ENCODE results near the gene CACNG6.
"Not testable (repeated sequence)": the region's sequence is repeated elsewhere in the genome, so short reads cannot be mapped to it uniquely, and the experiment has no call there.

The CACNG6 gene

GRCh38 chr19:53991224-53992113, at the start of gene CACNG6:
Gene CACNG6 (plus strand): TSS chr19:53991637. CDS start chr19:53992878, 1,241 bp downstream.
- DNase-seq: no peak

- no peak for DNase-seq
Measured at GRCh38 chr19:53942001-53942786, 49.2 kb upstream of the CACNG6 start.

GRCh38 chr19:53944416-53944815, 47.0 kb upstream of the CACNG6 start:
- no peak for DNase-seq

GRCh38 chr19:53944933-53945332, 46.5 kb upstream of the CACNG6 start:
- DNase-seq: no peak

- no peak for DNase-seq
Measured at GRCh38 chr19:53945441-53945840, 46.0 kb upstream of the CACNG6 start.

GRCh38 chr19:53945998-53946397, 45.4 kb upstream of the CACNG6 start:
- DNase-seq: no peak

- DNase-seq: no peak
Measured at GRCh38 chr19:53947624-53948023, 43.8 kb upstream of the CACNG6 start.

GRCh38 chr19:53948611-53949010, 42.8 kb upstream of the CACNG6 start:
- not testable (repeated sequence) for DNase-seq

GRCh38 chr19:53951436-53951835, 40.0 kb upstream of the CACNG6 start:
- peak; percentile 26 for DNase-seq

GRCh38 chr19:53951947-53952346, 39.5 kb upstream of the CACNG6 start:
- no peak for DNase-seq

GRCh38 chr19:53953383-53953782, 38.1 kb upstream of the CACNG6 start:
- DNase-seq: no peak

GRCh38 chr19:53957448-53958167, 33.8 kb upstream of the CACNG6 start:
- no peak for DNase-seq

- DNase-seq: no peak
Measured at GRCh38 chr19:53958168-53958571, 33.3 kb upstream of the CACNG6 start.

- no peak for DNase-seq
Measured at GRCh38 chr19:53958823-53959757, 32.3 kb upstream of the CACNG6 start.

GRCh38 chr19:53960187-53960586, 31.2 kb upstream of the CACNG6 start:
- DNase-seq: no peak

GRCh38 chr19:53960886-53961285, 30.6 kb upstream of the CACNG6 start:
- no peak for DNase-seq

- DNase-seq: no peak
Measured at GRCh38 chr19:53961523-53962356, 29.7 kb upstream of the CACNG6 start.

GRCh38 chr19:53962887-53963431, 28.5 kb upstream of the CACNG6 start, which contains the start of gene CACNG8:
Gene CACNG8 (plus strand): TSS chr19:53962937.
- no peak for DNase-seq

GRCh38 chr19:53965091-53965490, 26.3 kb upstream of the CACNG6 start:
- DNase-seq: no peak

GRCh38 chr19:53966931-53967330, 24.5 kb upstream of the CACNG6 start:
- no peak for DNase-seq

GRCh38 chr19:53969366-53969765, 22.1 kb upstream of the CACNG6 start:
- DNase-seq: no peak

Data from NCI-H2029 (cell line).